Measurements from ENCODE around the gene ABCA1. TPM values are rescaled to one million over a fixed set of nuclear protein-coding genes. Genes with fewer than 3 reads are reported as not detected.

Gene ABCA1
- total and polyA plus RNA-seq, 2 of the 13 experiments (the other 11 are each of a cell fraction or from before 2014, with no cell fraction given): 26.8 to 63.8 TPM

DNA sequence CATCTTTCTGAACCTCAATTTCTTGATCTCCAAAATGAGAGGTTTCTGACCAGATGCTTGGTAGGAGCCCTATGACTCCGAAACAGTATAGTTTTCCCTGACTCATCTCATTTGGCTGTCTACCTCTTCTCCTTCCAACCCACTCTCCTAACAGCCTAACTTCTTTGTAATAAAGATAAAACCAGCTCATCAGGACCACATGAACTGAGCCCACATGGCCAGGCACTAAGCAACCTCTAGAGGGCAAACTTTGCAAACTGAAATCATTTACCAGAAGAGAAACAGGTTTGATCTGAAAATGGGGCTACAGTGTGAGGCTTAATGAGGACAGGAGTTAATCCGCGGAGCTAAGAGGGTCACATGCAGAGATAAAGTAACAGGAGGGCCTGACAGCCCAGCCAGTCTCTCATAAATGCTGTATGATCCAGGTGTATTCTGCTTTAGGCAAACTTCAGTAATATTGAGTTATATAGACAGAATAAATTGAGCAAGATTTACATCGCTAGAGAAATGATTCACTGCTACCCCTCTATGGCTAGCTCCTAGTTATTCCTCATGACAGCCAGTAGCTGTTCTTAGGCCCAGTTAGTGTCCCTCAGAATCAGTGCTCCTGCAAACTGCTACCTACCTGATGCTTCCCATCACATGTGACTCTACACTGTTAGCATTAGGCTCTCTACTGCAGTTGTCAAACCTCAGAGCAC is 64.6 kb downstream of the ABCA1 start (continued):
- no peak for TF ChIP-seq SP4 (CRISPR knock-in tag; IDR thresholded peaks at IDR 0.05)
- no peak for TF ChIP-seq FOXJ3 (CRISPR knock-in tag; IDR thresholded peaks at IDR 0.05; ENCODE audit: borderline replicate concordance)
- TF ChIP-seq ZNF24 (IDR thresholded peaks at IDR 0.05): no peak
- TF ChIP-seq SMC3 (IDR thresholded peaks at IDR 0.05; ENCODE audit: low read length): peak; percentile 64
- 0 out of 2 replicates have a peak, but pooled peaks have one; percentile 22 for TF ChIP-seq TARDBP (CRISPR knock-in tag; IDR thresholded peaks at IDR 0.05)
- 0 out of 2 replicates have a peak, but pooled peaks have one; percentile 30 for TF ChIP-seq TBX2 (CRISPR knock-in tag; IDR thresholded peaks at IDR 0.05; ENCODE audit: borderline replicate concordance)
- TF ChIP-seq KDM2A (CRISPR knock-in tag; IDR thresholded peaks at IDR 0.05; ENCODE audit: borderline replicate concordance, low read depth): no peak
- TF ChIP-seq, protein P1, sequence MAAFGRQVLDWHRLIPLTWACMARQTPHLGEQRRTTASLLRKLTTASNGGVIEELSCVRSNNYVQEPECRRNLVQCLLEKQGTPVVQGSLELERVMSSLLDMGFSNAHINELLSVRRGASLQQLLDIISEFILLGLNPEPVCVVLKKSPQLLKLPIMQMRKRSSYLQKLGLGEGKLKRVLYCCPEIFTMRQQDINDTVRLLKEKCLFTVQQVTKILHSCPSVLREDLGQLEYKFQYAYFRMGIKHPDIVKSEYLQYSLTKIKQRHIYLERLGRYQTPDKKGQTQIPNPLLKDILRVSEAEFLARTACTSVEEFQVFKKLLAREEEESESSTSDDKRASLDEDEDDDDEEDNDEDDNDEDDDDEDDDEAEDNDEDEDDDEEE (CRISPR knock-in tag; IDR thresholded peaks at IDR 0.05): 0 out of 2 replicates have a peak, but pooled peaks have one; percentile 34
- 0 out of 2 replicates have a peak, but pooled peaks have one; percentile 26 for TF ChIP-seq ZNF121 (CRISPR knock-in tag; IDR thresholded peaks at IDR 0.05)
- no peak for TF ChIP-seq ZBTB20 (CRISPR knock-in tag; IDR thresholded peaks at IDR 0.05; ENCODE audit: borderline replicate concordance, low read depth)

DNA sequence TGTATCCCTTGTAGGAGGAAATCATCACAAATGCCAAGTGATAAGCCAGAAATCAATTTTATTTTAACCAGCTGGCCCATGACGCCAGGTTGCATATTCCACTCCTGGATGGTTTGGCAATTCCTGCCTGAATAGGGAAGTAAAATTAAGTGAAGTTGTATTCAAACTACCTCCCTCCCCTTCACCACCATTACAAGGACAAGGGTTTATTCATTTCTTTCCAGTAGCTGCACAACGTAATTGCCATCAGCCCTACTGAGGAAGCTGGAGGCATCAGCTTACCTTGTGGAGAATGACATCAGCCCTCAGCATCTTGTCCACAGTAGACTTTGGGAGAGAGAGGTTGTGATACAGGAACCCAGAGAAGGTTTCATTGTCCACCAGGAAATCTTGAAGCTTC is 66.6 kb downstream of the ABCA1 start:
- H3K4me1 ChIP-seq (ENCODE audit: insufficient read depth, low read length): peaks cover 75% of the 10 kb centered on the region
- 82% methylated on average over 2 of the region's 2 CpGs for WGBS (ENCODE audit: low lambda C conversion rate)
- ATAC-seq: no peak
- H3K79me2 ChIP-seq (ENCODE audit: insufficient read depth, low read length): peaks cover 38% of the 10 kb centered on the region
- H3K9ac ChIP-seq (ENCODE audit: insufficient read depth, low read depth, low read length): no peak overlapping the region
- no peak overlapping the region for H3K4me3 ChIP-seq (replicated peaks in 1 of 3; ENCODE audit: insufficient read depth in 1 of 3, low read depth in 2 of 3, low read length in 3 of 3)
- no TSS peak for BruUV-seq (replicated peaks)
- peaks cover 6% of the 10 kb centered on the region for H4K20me1 ChIP-seq (ENCODE audit: insufficient read depth, low read length)
- H3K4me2 ChIP-seq (ENCODE audit: low read depth, low read length): no peak overlapping the region
- no peaks in the 10 kb centered on the region for H3K9me3 ChIP-seq (ENCODE audit: low read length)
- in situ Hi-C loops (cut with HindIII; ENCODE audit: extremely low pct_ligation_motif_present, low pct_unique_long_range_greater_than_20kb): loop anchor here (5.0 to 10.0 kb wide), 2 partner anchors 296 to 553 kb away; no protein-coding TSS in a partner anchor
- intact Hi-C loops (cut with micrococcal nuclease; ENCODE audit: unreplicated experiment): loop anchor here (5.0 kb wide), 1 partner anchor 51 kb away; no protein-coding TSS in a partner anchor
- FAIRE-seq: no peak
- H2AFZ ChIP-seq (ENCODE audit: low read length): no peak overlapping the region
- ChIA-PET CTCF (ENCODE audit: low intra/inter-chr PET ratio, low total read pairs) (no interaction called here), POLR2A (interaction anchor here (1.5 kb wide), 1 partner anchor 38 kb away, joined by 3 read pairs; no protein-coding TSS in a partner anchor)
- peaks cover 23 to 72% of the 10 kb centered on the region in 2 experiments for H3K36me3 ChIP-seq (replicated peaks in 1 of 2; ENCODE audit: control insufficient read depth in 1 of 2, insufficient read depth in 2 of 2, low read length in 2 of 2)
- H3K27me3 ChIP-seq (ENCODE audit: control insufficient read depth in 1 of 2, insufficient read depth in 2 of 2, low read length in 2 of 2): no peaks in the 10 kb centered on the region
- no peak for DNase-seq (ENCODE audit: low spot score)
- H3K27ac ChIP-seq (ENCODE audit: extremely low read length, insufficient read depth, low read length): no peak overlapping the region
- TF ChIP-seq, protein P2, sequence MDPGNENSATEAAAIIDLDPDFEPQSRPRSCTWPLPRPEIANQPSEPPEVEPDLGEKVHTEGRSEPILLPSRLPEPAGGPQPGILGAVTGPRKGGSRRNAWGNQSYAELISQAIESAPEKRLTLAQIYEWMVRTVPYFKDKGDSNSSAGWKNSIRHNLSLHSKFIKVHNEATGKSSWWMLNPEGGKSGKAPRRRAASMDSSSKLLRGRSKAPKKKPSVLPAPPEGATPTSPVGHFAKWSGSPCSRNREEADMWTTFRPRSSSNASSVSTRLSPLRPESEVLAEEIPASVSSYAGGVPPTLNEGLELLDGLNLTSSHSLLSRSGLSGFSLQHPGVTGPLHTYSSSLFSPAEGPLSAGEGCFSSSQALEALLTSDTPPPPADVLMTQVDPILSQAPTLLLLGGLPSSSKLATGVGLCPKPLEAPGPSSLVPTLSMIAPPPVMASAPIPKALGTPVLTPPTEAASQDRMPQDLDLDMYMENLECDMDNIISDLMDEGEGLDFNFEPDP (CRISPR knock-in tag; conservative IDR thresholded peaks at IDR 0.05): no peak
- no peak for TF ChIP-seq ZNF205 (CRISPR knock-in tag; IDR thresholded peaks at IDR 0.05)
- TF ChIP-seq, protein P3, sequence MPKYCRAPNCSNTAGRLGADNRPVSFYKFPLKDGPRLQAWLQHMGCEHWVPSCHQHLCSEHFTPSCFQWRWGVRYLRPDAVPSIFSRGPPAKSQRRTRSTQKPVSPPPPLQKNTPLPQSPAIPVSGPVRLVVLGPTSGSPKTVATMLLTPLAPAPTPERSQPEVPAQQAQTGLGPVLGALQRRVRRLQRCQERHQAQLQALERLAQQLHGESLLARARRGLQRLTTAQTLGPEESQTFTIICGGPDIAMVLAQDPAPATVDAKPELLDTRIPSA (CRISPR knock-in tag; IDR thresholded peaks at IDR 0.05; ENCODE audit: borderline replicate concordance): no peak
- no peak for TF ChIP-seq NFKBIZ (CRISPR knock-in tag; IDR thresholded peaks at IDR 0.05)
- TF ChIP-seq, protein P4, sequence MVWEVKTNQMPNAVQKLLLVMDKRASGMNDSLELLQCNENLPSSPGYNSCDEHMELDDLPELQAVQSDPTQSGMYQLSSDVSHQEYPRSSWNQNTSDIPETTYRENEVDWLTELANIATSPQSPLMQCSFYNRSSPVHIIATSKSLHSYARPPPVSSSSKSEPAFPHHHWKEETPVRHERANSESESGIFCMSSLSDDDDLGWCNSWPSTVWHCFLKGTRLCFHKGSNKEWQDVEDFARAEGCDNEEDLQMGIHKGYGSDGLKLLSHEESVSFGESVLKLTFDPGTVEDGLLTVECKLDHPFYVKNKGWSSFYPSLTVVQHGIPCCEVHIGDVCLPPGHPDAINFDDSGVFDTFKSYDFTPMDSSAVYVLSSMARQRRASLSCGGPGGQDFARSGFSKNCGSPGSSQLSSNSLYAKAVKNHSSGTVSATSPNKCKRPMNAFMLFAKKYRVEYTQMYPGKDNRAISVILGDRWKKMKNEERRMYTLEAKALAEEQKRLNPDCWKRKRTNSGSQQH (CRISPR knock-in tag; IDR thresholded peaks at IDR 0.05; ENCODE audit: low read depth): no peak
- no peak for TF ChIP-seq STAT5B (CRISPR knock-in tag; IDR thresholded peaks at IDR 0.05)
- no peak for TF ChIP-seq FOXA1 (IDR thresholded peaks at IDR 0.05)
- no peak for TF ChIP-seq FOXA1 (CRISPR knock-in tag; IDR thresholded peaks at IDR 0.05)
- TF ChIP-seq NCOA1 (CRISPR knock-in tag; IDR thresholded peaks at IDR 0.05): no peak
- TF ChIP-seq GFI1 (CRISPR knock-in tag; IDR thresholded peaks at IDR 0.05; ENCODE audit: borderline replicate concordance): no peak
- TF ChIP-seq TCF7L2 (IDR thresholded peaks at IDR 0.05; ENCODE audit: low read depth, low read length): no peak
